HG03095 (cell line): ENCODE measurements around the gene ENG.
A peak's percentile ranks its signal among the peaks of the same experiment; 100 is the strongest.
"Not testable (repeated sequence)": the region's sequence is repeated elsewhere in the genome, so short reads cannot be mapped to it uniquely, and the experiment has no call there.

Experiments
- ATAC-seq: cut with Tn5 transposase; IDR thresholded peaks from one replicate; pipeline ENCODE4 v1.9.1; 2021; ENCODE audit warnings: moderate library complexity; ENCODE audit not compliant: unreplicated experiment

The ENG gene

GRCh38 chr9:127796225-127796813 is 58.1 kb downstream of the ENG start:
- no peak for ATAC-seq

- ATAC-seq, result no peak
Measured at GRCh38 chr9:127794001-127794791, 60.3 kb downstream of the ENG start.

- no peak for ATAC-seq
Measured at GRCh38 chr9:127793093-127793708, 61.3 kb downstream of the ENG start.

GRCh38 chr9:127792417-127793031 is 61.9 kb downstream of the ENG start:
- ATAC-seq, result no peak

- no peak for ATAC-seq
Measured at GRCh38 chr9:127791085-127791484, 63.4 kb downstream of the ENG start.

GRCh38 chr9:127790094-127790855 is 64.2 kb downstream of the ENG start:
- ATAC-seq, result no peak

GRCh38 chr9:127789179-127789578 is 65.3 kb downstream of the ENG start:
- ATAC-seq, result no peak

GRCh38 chr9:127788337-127789011 is 66.0 kb downstream of the ENG start:
- ATAC-seq, result no peak

- no peak for ATAC-seq
Measured at GRCh38 chr9:127786773-127787104, 67.7 kb downstream of the ENG start.

GRCh38 chr9:127785933-127786772 is 68.3 kb downstream of the ENG start, which contains the start of gene CDK9:
CDK9 (plus strand) TSS chr9:127786034; CDS start chr9:127786149, 115 bp downstream.
- ATAC-seq, result peak; percentile 52

GRCh38 chr9:127785023-127785932 is 69.2 kb downstream of the ENG start:
- ATAC-seq, result peak; percentile 38

- ATAC-seq, result no peak
Measured at GRCh38 chr9:127783111-127784008, 71.1 kb downstream of the ENG start.

GRCh38 chr9:127781806-127782205 is 72.7 kb downstream of the ENG start:
- no peak for ATAC-seq

GRCh38 chr9:127780909-127781308 is 73.5 kb downstream of the ENG start:
- ATAC-seq, result not testable (repeated sequence)

- ATAC-seq, result no peak
Measured at GRCh38 chr9:127780126-127780885, 74.2 kb downstream of the ENG start.

GRCh38 chr9:127779136-127779981 is 75.1 kb downstream of the ENG start:
- ATAC-seq, result peak; percentile 48
